Heart left ventricle (tissue), 16 donors: ENCODE measurements around the gene PLCG2. TPM values are rescaled to one million over a fixed set of nuclear protein-coding genes. Genes with fewer than 3 reads are reported as not detected.
A peak's percentile ranks its signal among the peaks of the same experiment; 100 is the strongest.

Source experiments
- ATAC-seq, 4 donors: fragments of 200-7000 bp; cut with Tn5 transposase; one replicate each; pipeline ENCODE4 v1.9.1; 2020 to 2022; ENCODE audit warnings: moderate library complexity in 4 of 4, mild to moderate bottlenecking in 3 of 4, moderate number of reproducible peaks in 1 of 4
- DNase-seq, 5 donors: peaks; one replicate each; pipeline ENCODE4 v3.0.0-alpha.2; 2020
- H3K27ac ChIP-seq, 12 donors: fragments of 200-600 bp; sonication (generic) in 4 of 12; one replicate each; pipeline versions ENCODE4 v1.5.0 to v1.8.0; 2016 to 2022; ENCODE audit warnings: mild to moderate bottlenecking in 2 of 12
- H3K27me3 ChIP-seq, 9 donors: fragments of 200-600 bp; sonication (generic) in 2 of 9; one replicate each; pipeline versions ENCODE4 v1.5.1 to v1.8.0; 2016 to 2022; ENCODE audit warnings: mild to moderate bottlenecking in 3 of 9
- H3K36me3 ChIP-seq, 9 donors: fragments of 200-600 bp; sonication (generic) in 2 of 9; one replicate each; pipeline versions ENCODE4 v1.5.0 to v1.8.0; 2018 to 2022; ENCODE audit warnings: mild to moderate bottlenecking in 2 of 9
- H3K4me1 ChIP-seq, 12 donors: fragments of 200-600 bp; sonication (generic) in 4 of 12; one replicate each; pipeline versions ENCODE4 v1.5.0 to v1.8.0; 2016 to 2022; ENCODE audit warnings: mild to moderate bottlenecking in 3 of 12
- H3K4me3 ChIP-seq, 12 donors: fragments of 200-600 bp; sonication (generic) in 4 of 12; one replicate each; pipeline versions ENCODE4 v1.5.0 to v1.8.0; 2017 to 2022; ENCODE audit warnings: mild to moderate bottlenecking in 9 of 12, moderate library complexity in 4 of 12
- H3K9me3 ChIP-seq, 12 donors: fragments of 200-600 bp; sonication (generic) in 4 of 12; one replicate each; pipeline versions ENCODE4 v1.5.0 to v1.8.0; 2016 to 2022; ENCODE audit warnings: mild to moderate bottlenecking in 1 of 12
- CTCF ChIP-seq, 12 donors: fragments of 200-600 bp; sonication (generic) in 4 of 12; IDR thresholded peaks; one replicate each; pipeline versions ENCODE4 v1.5.0 to v1.8.0; 2018 to 2022; ENCODE audit warnings: antibody characterized with exemption in 12 of 12, mild to moderate bottlenecking in 5 of 12
- POLR2A ChIP-seq, 2 donors: fragments of 450-650 bp; IDR thresholded peaks; one replicate each; pipeline ENCODE4 v1.6.1; 2017; ENCODE audit warnings: antibody characterized with exemption in 2 of 2, mild to moderate bottlenecking in 2 of 2, moderate library complexity in 2 of 2
- WGBS, 4 donors: extraction: QIAGEN DNeasy Blood & Tissue Kit in 2 of 4; methylation state at CpG; one replicate each; pipeline versions ENCODE4 v1.1.5 to v1.1.7; 2013 to 2018; 5-methylcytosine and 5-hydroxymethylcytosine counted together
- intact Hi-C, 10 donors: fragments of 100-400 bp; cut with DNase I; formaldehyde crosslinking; loops; one replicate each; pipeline versions ENCODE4 v1.11.1 to v1.14.2; 2022
- polyA plus RNA-seq, 2 donors: library from polyadenylated mRNA; stranded (reverse); fragments of 200-250 nt; gene quantifications; one replicate each; pipeline ENCODE4 v1.2.3, GENCODE V29; 2013
- total RNA-seq, 9 donors: library from RNA; depleted of rRNA in 2 of 9; stranded (reverse); fragments of >200 nt in 2 of 9; fragmentation: NEBNext Ultra II Directional in 3 of 9; extraction: Animal tissue kit (Norgen Biotek cat#: 25700) in 3 of 9; gene quantifications; one replicate each; pipeline versions ENCODE4 v1.1.0 to v1.2.4, GENCODE V29; 2016 to 2023
- donor health status: ischemic (EF 13 %, LVEDD 7.1; RV severe dilation, severe dysfunction).
- donor health status: healthy with polysubstance abuse.
- donor health status: DM: no; HTN: yes; CAD: no.
- donor health status: DM: no; HTN: no; CAD: no.
- donor health status: ischemic (EF 25% LVEDD 6.9; RV normal size, moderate dysfunction).
- donor health status: ischemic (EF 25% LVEDD 5.7; RV mildly dilated, moderate dysfunction).
- donor health status: healthy.
- donor health status: DM: yes; HTN: yes; CAD: no.
- donor health status: ischemic (EF 35%, LVEDD 5.7; RV mildly dilated, moderate dysfunction).
- donor health status: nonischemic (EF 11% LVEDD 7.7; RV severe dilation, severe dysfunction).
- donor health status: DM: yes; HTN: yes; CAD: no.
- donor health status: PGD.
- donor health status: ischemic (EF 29% LVEDD 5.4; RV normal size, mild dysfunction).
- donor health status: nonischemic (EF 23%, LVEDD 6.1; RV moderate dilation, normal function).

PLCG2 gene
- total and polyA plus RNA-seq, 11 donors, result 2.0 to 35.4 (median 4.7) TPM

GRCh38 chr16:81817296-81817695 is 38.2 kb downstream of the PLCG2 start:
- no peak for TF ChIP-seq CTCF (IDR thresholded peaks at IDR 0.05)
- TF ChIP-seq POLR2A (IDR thresholded peaks at IDR 0.05), result no peak

DNA sequence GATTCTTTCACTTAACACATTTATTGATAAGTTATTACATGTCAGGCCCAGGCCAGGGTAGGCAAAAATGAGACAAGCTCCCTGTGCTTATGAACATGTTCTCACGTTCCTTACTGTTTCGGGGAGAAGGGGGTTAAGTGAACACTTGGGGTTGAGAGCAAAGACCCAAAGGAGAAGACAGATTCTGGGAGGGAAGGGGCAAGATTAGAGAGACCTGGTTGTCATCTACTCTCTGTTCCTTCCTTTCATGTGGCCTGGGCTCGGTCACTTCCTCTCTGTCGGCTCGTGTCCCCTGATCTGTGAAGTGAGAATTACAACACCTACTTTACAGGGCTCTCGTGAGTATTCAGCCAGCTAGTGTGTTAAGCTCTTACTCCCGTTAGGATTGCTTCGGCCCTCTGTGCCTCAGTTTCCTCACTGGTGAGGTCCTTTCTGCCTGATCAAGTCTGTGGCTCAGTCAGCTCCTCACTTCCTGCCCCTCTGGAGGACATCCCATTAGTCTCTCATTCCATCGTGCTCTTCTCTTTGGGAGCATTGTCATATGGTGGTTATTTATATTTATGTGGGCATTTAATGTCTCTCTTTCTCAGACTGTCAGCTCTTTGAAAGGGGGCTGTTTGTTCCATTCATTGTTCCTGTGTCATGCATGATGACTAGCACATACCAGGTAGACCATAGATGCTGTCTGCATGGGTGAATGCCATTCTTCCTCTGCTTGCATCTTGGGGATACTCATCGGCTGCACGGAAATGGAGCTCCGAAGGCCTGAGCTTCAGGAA is 38.9 kb downstream of the PLCG2 start:
- no peaks in the 10 kb centered on the region for H3K9me3 ChIP-seq
- ATAC-seq (peak in 1 of 4 donors; percentile 63), DNase-seq (no peak)
- 57 to 65% (median 60%) methylated on average over 12 of the region's 12 CpGs for WGBS, 4 donors
- no peaks in the 10 kb centered on the region for H3K27me3 ChIP-seq
- H3K36me3 ChIP-seq, result no peaks in the 10 kb centered on the region
- H3K4me3 ChIP-seq, result no peak overlapping the region
- peak overlapping the region in 1 of 12 donors; percentile 62 for H3K27ac ChIP-seq
- TF ChIP-seq CTCF (IDR thresholded peaks at IDR 0.05), result no peak
- no peak for TF ChIP-seq POLR2A (IDR thresholded peaks at IDR 0.05)
- intact Hi-C loops, result no loop called here
- peaks cover 0 to 46% (median 0%) of the 10 kb centered on the region in 12 donors for H3K4me1 ChIP-seq

More at GRCh38 chr16:81817296-81817695, 38.2 kb downstream of the PLCG2 start:
- Histone ChIP-seq H3K27me3 (no peaks in the 10 kb centered on the region), H3K27ac (peak overlapping the region in 1 of 12 donors; percentile 62), H3K36me3 (no peaks in the 10 kb centered on the region), H3K4me3 (no peak overlapping the region), H3K9me3 (no peaks in the 10 kb centered on the region), H3K4me1 (peaks cover 0 to 39% (median 0%) of the 10 kb centered on the region in 12 donors)
- intact Hi-C loops, result no loop called here
- DNase-seq (no peak), ATAC-seq (no peak)
- 90 to 96% (median 91%) methylated on average over 8 of the region's 8 CpGs for WGBS, 4 donors

GRCh38 chr16:81818568-81818896 is 39.4 kb downstream of the PLCG2 start:
- TF ChIP-seq POLR2A (IDR thresholded peaks at IDR 0.05) (no peak), CTCF (IDR thresholded peaks at IDR 0.05) (no peak)
- Histone ChIP-seq H3K4me1 (peaks cover 0 to 50% (median 0%) of the 10 kb centered on the region in 12 donors), H3K27me3 (no peaks in the 10 kb centered on the region), H3K36me3 (no peaks in the 10 kb centered on the region), H3K4me3 (no peak overlapping the region), H3K9me3 (no peaks in the 10 kb centered on the region), H3K27ac (peak overlapping the region in 1 of 12 donors; percentile 62)
- DNase-seq (no peak), ATAC-seq (no peak)
- 58 to 91% (median 73%) methylated on average over 1 of the region's 1 CpG for WGBS, 4 donors
- intact Hi-C loops, result no loop called here

DNA sequence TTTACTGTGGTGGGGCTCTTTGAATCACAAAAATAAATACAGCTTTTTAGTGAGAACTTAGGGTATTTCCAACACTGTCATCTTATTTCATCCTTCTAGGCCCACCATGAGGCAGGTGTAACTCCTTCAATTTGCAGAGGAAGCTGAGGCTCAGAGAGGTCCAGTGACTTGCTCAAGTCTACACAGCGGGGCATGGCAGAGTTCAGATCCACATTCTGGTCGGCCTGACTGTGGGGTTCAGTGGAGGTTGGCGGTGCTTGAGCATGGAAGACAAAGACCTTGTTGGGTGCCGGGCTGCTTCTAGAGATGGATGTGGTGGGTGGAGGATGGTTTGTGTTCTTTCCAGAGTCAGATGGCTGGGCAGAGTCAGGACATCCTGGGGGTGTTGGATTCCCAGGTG is 39.8 kb downstream of the PLCG2 start:
- Histone ChIP-seq H3K9me3 (no peaks in the 10 kb centered on the region), H3K4me1 (peaks cover 0 to 49% (median 0%) of the 10 kb centered on the region in 12 donors), H3K27ac (no peak overlapping the region), H3K36me3 (no peaks in the 10 kb centered on the region), H3K4me3 (no peak overlapping the region), H3K27me3 (no peaks in the 10 kb centered on the region)
- intact Hi-C loops, result no loop called here
- no peak for TF ChIP-seq POLR2A (IDR thresholded peaks at IDR 0.05)
- ATAC-seq (no peak), DNase-seq (no peak)
- WGBS, 4 donors, result 94 to 96% (median 95%) methylated on average over 4 of the region's 4 CpGs
